Activated effector memory CD4-positive, alpha-beta T cell treated with Interleukin-2 at 50 U/mL for 16 hours (primary cell): Measurements from ENCODE around the gene CHKB.
"Not testable (repeated sequence)": the region's sequence is repeated elsewhere in the genome, so short reads cannot be mapped to it uniquely, and the experiment has no call there.

ENCODE experiments used
- DNase-seq: peaks from one replicate; pipeline ENCODE4 v3.0.0-alpha.2; 2020

The CHKB gene

GRCh38 chr22:50612168-50612527, 29.5 kb upstream of the CHKB start:
- no peak for DNase-seq

GRCh38 chr22:50611341-50612060, 28.9 kb upstream of the CHKB start:
- DNase-seq = no peak

DNA sequence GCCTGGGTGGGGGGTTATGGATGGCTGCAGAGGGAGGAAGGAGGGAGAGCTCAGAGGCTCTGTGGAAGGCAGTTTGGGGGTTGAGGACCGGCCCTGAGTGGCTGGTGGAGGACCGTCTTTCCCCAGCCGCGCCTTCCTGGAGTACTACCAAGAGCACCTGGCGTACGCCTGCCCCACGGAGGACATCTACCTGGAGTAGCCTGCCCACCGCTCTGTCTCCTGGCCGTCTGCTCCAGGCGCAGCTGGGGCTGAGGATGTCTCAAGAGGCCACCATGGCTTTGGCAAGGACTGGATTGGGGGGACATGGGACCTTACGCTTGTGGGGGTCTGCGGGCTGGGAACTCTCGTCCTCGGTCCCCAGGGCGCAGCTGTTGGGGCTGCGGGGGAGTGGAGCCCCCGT, 27.9 kb upstream of the CHKB start:
- no peak for DNase-seq

- no peak for DNase-seq
Measured at GRCh38 chr22:50610041-50610451, 27.4 kb upstream of the CHKB start.

GRCh38 chr22:50609599-50609998, 26.9 kb upstream of the CHKB start:
- DNase-seq = no peak

DNA sequence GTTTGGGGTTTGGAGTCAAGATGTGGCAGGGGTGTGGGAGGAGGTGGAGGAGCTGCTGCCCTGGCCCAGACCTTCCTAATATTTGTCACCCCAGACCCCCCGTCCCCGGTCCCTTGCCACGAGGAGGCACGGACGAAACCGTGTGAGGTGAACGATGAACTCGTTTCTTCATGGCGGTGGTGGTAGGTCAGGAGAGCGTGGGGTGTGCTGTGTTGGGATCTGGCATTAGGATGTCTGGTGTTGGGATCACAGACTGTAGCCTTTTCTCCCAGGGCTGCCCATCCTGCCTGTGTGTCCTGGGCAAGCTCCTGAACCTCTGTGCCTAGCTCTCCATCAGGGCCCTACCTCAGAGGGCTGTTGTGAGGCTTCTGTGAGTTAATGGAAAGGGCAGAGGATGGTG, 26.3 kb upstream of the CHKB start:
- DNase-seq = no peak

DNA sequence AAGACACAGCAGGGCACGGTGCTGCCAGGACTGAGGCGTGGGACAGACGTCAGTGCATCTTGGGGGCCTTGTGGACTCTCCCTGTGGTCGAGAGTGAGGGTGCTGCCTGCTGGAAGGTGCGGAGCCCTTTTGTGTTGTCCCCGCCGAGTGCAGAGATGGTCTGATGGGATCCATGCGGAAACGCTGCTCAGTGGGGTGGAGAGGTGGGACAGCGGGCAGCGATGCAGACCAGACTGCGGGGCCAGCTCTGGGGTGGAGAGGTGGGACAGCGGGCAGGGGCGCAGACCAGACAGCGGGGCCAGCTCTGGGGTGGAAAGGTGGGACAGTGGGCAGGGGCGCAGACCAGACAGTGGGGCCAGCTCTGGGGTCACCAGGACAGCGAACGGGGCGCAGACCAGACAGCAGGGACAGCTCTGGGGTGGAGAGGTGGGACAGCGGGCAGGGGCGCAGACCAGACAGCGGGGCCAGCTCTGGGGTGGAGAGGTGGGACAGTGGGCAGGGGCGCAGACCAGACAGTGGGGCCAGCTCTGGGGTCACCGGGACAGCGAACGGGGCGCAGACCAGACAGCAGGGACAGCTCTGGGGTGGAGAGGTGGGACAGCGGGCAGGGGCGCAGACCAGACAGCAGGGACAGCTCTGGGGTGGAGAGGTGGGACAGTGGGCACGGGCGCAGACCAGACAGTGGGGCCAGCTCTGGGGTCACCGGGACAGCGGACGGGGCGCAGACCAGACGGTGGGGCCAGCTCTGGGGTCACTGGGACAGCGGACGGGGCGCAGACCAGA, 25.6 kb upstream of the CHKB start:
- DNase-seq = not testable (repeated sequence)

DNA sequence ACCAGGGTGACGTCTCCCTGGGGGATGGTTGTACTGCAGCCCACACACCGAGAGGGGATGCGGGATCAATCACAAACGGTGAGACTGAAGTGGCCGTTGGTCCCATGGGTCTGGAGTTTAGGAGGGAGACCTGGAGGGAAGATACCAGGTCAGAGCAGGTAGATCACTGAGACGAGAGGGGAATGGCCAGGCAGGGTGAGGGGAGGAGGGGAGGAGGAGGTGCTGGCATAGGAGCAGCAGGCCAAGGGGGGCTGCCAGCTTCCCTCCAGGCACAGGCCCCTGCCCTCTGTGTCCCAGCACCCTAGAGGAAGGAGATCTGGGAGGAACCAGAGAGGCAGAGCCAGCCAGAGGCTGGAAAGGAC, 25.0 kb upstream of the CHKB start:
- no peak for DNase-seq

GRCh38 chr22:50606946-50607658, 24.5 kb upstream of the CHKB start:
- DNase-seq = no peak

DNA sequence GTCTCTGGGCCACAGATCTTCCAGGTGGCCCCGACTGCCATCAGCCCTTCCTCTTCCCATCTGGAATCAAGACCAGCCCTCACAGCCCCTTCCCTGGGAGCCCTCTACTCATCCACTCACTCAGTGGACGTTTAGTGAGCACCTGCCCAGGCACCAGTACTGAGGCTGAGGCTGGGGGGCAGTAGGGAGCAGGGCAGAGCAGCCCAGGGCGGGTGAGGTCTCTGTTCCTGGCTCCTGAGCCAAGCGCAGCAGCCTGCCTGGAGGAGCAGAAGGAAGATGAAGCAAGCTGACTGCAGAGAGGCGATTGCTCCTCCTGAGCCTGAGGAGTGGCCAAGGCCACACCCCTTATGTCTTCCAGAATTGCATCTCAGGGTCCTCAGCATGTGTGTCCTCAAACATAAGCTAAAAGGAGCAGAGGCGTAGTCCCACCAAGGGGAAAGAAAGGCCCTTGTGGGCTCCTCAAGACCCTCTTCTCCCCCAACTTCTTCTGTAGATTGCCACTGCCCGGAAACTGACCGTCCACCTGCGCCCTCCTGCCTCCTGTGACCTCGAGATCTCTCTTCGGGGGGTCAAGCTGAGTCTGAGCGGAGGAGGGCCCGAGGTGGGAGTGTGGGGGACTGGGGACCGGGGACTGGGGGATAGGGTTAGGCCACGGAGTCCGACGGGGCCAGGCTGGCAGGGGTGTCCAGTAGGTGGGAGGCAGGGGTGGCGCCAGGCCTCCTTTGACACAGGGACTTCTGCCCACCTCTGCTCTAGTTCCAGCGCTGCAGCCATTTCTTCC, 23.7 kb upstream of the CHKB start:
- no peak for DNase-seq

DNA sequence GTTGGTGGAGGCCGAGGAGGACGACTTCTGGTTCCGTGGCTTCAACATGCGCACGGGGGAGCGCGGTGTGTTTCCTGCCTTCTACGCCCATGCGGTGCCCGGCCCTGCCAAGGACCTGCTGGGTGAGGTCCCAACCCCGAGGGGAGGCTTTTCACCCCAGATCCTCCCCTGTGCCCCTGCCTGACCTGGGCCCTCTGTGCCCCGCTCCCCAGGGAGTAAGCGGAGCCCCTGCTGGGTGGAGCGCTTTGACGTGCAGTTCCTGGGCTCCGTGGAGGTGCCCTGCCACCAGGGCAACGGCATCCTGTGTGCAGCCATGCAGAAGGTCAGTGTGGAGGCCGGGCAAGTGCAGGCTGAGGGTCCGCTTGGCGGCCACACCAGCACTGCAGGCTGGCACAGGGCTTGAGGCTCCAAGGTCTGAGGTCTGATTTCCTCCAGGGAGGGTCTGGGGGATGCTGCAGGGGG, 23.0 kb upstream of the CHKB start:
- DNase-seq = no peak

DNA sequence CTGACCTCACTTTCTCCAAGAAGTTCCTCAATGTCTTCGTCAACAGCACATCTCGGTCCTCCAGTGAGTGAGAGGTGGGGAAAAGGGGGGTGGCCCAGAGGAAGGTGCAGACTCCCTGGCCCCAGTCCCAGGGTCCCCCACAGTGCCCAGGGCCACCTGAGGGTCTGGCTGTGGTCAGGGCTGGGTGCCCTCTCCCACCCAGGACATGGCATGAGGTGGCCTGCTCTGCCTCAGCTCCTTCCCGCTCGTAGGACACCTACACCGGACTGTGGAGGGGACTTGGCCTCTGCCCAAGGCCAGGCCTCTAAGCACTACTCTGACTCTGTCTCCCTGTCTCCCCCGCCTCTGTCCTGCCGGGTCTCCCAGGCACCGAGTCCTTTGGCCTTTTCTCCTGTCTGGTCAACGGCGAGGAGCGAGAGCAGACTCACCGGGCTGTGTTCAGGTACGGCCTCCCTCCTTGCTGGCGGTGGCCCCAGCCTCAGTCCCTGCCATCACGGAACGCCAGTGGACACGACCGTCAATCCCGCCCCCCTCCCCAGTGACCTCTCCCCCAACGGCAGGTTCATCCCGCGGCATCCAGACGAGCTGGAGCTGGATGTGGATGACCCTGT, 22.5 kb upstream of the CHKB start:
- no peak for DNase-seq

GRCh38 chr22:50604256-50605001, 21.8 kb upstream of the CHKB start:
- no peak for DNase-seq

DNA sequence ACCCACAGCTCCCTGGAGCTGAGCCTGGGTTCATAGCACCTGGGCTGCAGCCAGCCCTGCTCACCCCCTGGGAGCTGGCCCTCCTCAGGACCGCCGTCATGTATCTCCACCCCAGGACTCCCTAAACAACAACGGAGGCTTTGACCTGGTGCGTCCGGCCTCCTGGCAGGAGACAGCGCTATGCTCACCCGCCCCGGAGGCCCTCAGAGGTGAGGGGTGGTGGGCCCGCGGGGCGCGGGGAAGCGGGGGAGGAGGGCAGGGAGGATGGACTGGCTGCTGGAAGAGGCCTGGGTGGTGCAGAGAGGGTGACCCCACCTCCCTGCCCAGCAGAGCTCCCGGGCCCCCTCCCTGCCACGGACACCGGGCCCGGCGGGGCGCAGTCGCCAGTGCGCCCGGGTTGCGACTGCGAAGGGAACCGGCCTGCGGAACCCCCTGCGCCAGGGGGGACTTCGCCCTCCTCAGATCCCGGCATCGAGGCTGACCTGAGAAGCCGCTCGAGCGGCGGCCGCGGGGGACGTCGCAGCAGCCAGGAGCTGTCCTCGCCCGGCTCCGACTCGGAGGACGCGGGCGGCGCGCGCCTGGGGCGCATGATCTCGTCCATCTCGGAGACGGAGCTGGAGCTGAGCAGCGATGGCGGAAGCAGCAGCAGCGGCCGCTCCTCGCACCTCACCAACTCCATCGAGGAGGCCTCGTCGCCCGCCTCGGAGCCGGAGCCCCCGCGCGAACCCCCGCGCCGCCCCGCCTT, 21.0 kb upstream of the CHKB start:
- DNase-seq = no peak

DNA sequence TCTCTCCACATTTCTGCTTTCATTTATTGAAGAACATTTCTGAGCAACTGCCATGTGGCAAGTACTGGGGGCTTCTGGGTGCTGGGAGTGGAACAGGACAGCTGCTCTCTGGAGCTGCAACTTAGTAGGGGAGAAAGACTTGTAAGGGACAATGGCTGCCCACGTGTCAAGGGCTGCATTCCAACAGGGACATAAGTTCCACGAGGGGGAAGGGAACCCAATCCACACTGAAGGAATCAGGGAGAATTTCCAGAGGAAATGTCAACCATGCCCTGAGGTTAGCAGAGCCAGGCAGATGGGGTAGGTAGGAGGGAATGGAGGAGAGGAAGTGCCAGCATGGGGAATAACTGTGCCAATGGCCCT, 19.7 kb upstream of the CHKB start:
- no peak for DNase-seq

GRCh38 chr22:50601669-50602337, 19.2 kb upstream of the CHKB start:
- DNase-seq = no peak

- DNase-seq = no peak
Measured at GRCh38 chr22:50600967-50601668, 18.5 kb upstream of the CHKB start.

DNA sequence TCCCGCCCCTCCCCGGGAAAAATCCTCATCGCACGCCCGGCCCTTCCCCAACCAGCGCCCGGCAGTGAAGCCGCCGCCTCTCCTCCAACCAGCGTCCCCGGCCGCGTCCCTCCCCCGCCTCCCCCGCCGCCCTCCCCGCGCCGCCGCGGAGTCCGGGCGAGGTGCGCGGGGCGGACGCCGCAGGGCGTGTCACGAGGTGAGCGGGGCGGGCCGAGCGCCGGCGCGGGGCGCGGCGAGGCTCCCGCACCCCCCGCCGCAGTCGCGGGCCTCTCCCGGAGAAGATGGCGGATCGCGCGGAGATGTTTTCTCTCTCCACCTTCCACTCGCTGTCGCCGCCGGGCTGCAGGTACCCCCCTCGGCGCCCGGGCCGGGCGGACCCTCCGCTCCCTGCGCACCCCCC, 17.9 kb upstream of the CHKB start, which contains the start of gene MAPK8IP2:
MAPK8IP2 (plus strand) TSS at position 256 of the 400 bp plus-strand sequence; CDS start at position 282, 26 bp downstream.
- no peak for DNase-seq

DNA sequence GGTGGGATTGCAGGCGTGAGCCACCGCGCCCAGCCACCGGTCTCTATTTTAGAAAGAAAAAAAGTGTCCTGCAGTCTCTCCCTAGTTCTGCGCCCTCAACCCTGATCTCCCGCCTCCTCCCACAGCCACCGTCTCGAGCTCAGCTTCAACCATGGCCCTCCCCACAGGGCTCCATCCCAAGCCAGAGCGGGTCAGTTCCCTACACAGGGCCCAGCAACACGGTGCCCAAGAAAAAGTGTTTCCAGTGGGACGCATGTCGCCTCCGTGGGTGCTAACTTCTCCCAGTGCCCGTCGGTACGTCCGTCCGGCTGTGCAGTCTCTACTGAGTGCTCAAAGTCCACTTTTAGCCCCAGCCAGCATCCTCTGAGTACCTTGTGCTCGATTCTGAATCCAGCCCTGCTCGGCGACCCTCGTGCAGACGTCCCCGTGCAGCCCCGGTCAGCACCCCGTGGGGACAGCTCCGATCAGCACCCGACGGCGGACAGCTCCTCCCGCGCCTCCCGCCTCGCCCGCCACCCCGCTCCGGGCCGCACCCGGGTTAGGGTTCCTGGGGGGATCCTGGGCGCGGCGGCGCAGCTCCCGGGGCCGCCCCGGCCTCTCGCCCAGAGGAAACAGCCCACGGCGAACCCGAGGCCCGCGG, 17.3 kb upstream of the CHKB start:
- peak; percentile 41 for DNase-seq
